HG03520 (cell line): ENCODE measurements around the gene CLEC2A.

Experiments
- ATAC-seq: cut with Tn5 transposase; IDR thresholded peaks from one replicate; pipeline ENCODE4 v1.9.1; 2021; ENCODE audit warnings: mild to moderate bottlenecking, moderate library complexity; ENCODE audit not compliant: unreplicated experiment

The CLEC2A gene

GRCh38 chr12:9935026-9935425 lies 2.9 kb upstream of the CLEC2A start:
- no peak for ATAC-seq

GRCh38 chr12:9933958-9934357 lies 1.8 kb upstream of the CLEC2A start:
- no peak for ATAC-seq

GRCh38 chr12:9931245-9931644 lies 925 bp downstream of the CLEC2A start:
- no peak for ATAC-seq

- ATAC-seq, result no peak
Measured at GRCh38 chr12:9928607-9929006, 3.6 kb downstream of the CLEC2A start.

GRCh38 chr12:9926876-9927275 lies 5.3 kb downstream of the CLEC2A start:
- no peak for ATAC-seq

GRCh38 chr12:9925705-9926393 lies 6.3 kb downstream of the CLEC2A start:
- no peak for ATAC-seq

- no peak for ATAC-seq
Measured at GRCh38 chr12:9922429-9922828, 9.7 kb downstream of the CLEC2A start.

GRCh38 chr12:9920451-9920850 lies 11.7 kb downstream of the CLEC2A start:
- no peak for ATAC-seq

GRCh38 chr12:9919443-9919842 lies 12.7 kb downstream of the CLEC2A start:
- no peak for ATAC-seq

- ATAC-seq, result no peak
Measured at GRCh38 chr12:9911708-9912107, 20.5 kb downstream of the CLEC2A start.

- no peak for ATAC-seq
Measured at GRCh38 chr12:9910716-9911421, 21.3 kb downstream of the CLEC2A start.

- ATAC-seq, result no peak
Measured at GRCh38 chr12:9909724-9910123, 22.4 kb downstream of the CLEC2A start.

- ATAC-seq, result no peak
Measured at GRCh38 chr12:9908350-9908749, 23.8 kb downstream of the CLEC2A start.

GRCh38 chr12:9907769-9908168 lies 24.4 kb downstream of the CLEC2A start:
- no peak for ATAC-seq

- no peak for ATAC-seq
Measured at GRCh38 chr12:9906873-9907272, 25.3 kb downstream of the CLEC2A start.

- no peak for ATAC-seq
Measured at GRCh38 chr12:9902539-9903228, 29.5 kb downstream of the CLEC2A start.

- no peak for ATAC-seq
Measured at GRCh38 chr12:9900930-9901329, 31.2 kb downstream of the CLEC2A start.

GRCh38 chr12:9899209-9899608 lies 33.0 kb downstream of the CLEC2A start:
- no peak for ATAC-seq

- ATAC-seq, result no peak
Measured at GRCh38 chr12:9897535-9897934, 34.6 kb downstream of the CLEC2A start.

GRCh38 chr12:9895215-9895971 lies 36.8 kb downstream of the CLEC2A start:
- no peak for ATAC-seq

GRCh38 chr12:9888665-9889273 lies 43.4 kb downstream of the CLEC2A start:
- no peak for ATAC-seq
